HG02759 (cell line): ENCODE data around the gene ANGEL1.

Source experiments
- ATAC-seq: cut with Tn5 transposase; IDR thresholded peaks from one replicate; pipeline ENCODE4 v1.9.1; 2021; ENCODE audit warnings: mild to moderate bottlenecking, moderate library complexity; ENCODE audit not compliant: unreplicated experiment

The ANGEL1 gene, protein sequence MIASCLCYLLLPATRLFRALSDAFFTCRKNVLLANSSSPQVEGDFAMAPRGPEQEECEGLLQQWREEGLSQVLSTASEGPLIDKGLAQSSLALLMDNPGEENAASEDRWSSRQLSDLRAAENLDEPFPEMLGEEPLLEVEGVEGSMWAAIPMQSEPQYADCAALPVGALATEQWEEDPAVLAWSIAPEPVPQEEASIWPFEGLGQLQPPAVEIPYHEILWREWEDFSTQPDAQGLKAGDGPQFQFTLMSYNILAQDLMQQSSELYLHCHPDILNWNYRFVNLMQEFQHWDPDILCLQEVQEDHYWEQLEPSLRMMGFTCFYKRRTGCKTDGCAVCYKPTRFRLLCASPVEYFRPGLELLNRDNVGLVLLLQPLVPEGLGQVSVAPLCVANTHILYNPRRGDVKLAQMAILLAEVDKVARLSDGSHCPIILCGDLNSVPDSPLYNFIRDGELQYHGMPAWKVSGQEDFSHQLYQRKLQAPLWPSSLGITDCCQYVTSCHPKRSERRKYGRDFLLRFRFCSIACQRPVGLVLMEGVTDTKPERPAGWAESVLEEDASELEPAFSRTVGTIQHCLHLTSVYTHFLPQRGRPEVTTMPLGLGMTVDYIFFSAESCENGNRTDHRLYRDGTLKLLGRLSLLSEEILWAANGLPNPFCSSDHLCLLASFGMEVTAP

DNA sequence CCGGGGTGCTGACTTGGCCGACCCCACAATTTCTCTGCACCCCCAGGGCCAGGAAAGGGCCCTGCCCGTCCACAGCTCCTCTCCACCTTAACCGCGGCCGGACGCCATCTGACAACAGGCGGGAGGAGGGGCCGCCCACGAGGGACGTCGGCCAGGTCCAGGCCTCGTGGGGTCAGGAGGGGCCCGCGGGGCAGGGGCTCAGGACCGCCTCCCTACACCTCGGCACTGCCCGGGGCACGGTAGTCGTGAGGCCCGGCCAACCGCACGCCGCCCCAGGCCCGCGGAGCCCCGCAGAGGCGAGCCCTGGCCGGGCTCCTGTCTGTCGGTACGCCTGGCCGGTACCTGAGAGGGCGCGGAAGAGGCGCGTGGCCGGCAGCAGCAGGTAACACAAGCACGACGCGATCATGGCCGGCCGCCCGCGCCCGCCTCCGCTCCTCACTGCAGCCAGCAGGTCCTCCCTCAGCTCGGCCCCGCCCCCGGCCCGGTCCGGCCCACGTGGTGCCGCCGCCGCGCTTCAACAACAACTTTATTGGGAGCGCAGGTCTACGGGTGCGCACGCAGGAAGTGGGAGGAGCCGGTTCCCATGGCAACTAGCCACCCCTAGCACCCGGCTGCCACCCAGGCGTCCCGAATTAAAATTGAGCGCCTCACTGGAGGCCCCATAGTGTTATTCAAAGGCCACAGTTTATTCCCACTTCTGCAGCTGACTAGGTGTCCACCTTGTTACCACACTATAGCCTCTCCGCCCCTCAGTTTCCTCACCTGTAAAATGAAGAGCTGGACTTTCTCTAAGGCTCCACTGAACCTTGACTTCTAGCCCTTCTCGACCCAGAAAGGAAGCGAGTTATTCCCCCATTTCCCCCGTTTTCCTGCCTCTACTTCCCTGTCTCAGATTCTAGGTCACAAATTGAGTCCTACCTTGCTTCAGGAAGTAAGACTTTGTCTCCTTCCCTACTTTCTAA is at the start of gene ANGEL1:
Gene ANGEL1, minus strand, starts transcription at position 461 of the 962 bp plus-strand sequence. Its CDS starts 55 bp downstream, at position 406.
- peak; percentile 89 for ATAC-seq

DNA sequence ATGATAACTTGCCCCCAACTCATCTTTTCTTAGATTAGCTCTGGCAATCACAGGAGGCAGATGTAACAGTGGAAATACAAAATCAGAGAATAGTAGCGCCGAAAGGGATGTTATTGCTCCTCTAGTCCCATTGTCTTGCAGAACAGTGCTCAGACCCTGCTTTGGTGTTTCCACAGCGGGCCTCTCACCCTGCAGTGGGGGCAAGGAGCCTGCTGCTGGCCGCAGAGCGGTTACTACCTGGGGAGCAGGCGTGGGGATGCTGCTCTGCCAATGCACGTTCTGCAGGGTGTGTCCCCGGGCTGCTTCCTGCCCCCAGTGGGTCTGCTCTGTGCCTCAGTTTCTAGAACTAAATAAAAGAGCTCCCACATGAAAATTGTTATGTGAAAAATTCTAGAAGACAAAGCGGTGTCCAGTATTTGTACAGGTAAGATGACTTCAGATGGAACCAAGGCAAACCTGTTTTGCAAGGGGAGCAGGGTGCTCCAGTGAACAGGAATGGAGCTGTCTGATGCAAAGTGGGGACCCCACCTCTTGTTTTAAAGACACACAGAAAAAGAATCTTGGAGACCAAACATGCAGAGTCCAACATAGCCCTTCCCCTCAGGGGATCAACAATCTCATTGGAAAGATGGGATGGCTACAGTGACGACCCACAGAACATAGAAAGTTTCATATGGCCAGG is 49.0 kb upstream of the ANGEL1 start:
- ATAC-seq = no peak

GRCh38 chr14:76856769-76857168 is 44.1 kb upstream of the ANGEL1 start:
- ATAC-seq = no peak

- no peak for ATAC-seq
Observed at GRCh38 chr14:76855066-76855465, 42.4 kb upstream of the ANGEL1 start.

GRCh38 chr14:76848879-76849278 is 36.2 kb upstream of the ANGEL1 start:
- ATAC-seq = no peak

GRCh38 chr14:76846331-76847047 is 33.8 kb upstream of the ANGEL1 start:
- no peak for ATAC-seq

DNA sequence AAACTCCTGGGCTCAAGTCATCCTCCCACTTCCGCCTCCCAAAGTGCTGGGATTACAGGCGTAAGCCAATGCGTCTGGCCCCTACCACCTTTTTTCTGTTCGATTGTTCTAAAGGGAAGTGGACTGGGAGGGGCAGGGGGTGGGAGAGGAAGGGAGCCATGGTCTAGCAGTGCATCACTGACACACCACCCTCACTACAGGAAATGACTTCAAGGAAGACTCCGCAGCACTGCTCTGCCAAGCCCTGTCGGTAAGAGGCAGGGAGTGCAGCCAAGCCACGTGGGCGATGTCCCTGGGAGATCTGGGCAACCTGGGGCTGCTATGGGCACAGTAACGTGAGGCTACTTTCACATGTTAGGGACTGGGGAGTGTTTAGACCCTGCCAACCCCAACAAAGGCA is 31.5 kb upstream of the ANGEL1 start:
- ATAC-seq = no peak

DNA sequence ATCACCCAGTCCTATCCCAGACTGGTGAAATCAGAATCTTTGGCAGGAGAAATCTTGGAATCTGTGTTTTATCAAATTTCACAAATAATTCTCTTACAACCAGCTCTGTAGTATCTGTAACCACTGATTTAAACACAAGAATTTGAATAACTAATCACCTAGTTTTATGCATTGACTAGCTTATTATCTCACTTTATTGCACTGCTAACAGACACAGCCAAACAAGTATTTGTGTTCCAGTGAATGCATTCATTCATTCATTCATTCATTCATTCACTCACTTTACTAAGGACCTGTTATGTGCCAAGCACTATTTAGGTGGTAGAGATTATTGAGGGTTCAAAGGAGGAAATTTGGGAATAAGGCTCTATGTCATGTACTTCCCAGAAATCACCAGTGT is 29.7 kb upstream of the ANGEL1 start:
- no peak for ATAC-seq

DNA sequence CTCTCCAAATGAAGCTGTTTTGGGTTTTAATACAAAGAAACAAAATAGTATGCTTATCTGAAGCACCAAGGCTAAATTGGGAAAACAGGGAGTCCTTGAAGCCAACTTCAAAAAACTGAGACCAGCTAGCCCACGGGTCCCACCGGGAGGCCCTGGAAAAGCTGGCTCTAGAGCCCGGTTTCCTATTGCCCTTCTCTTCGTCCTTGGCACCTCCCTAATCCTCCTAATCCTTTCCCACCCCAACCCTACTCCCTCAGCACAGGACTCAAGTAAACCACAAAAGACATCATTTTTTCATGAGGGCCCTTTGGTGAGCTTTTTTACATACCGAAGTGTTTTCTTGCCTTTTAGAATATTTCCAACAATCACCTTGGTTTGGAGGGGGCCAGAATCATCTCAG is 24.8 kb upstream of the ANGEL1 start:
- no peak for ATAC-seq

GRCh38 chr14:76836029-76836630 is 23.4 kb upstream of the ANGEL1 start:
- ATAC-seq = no peak

DNA sequence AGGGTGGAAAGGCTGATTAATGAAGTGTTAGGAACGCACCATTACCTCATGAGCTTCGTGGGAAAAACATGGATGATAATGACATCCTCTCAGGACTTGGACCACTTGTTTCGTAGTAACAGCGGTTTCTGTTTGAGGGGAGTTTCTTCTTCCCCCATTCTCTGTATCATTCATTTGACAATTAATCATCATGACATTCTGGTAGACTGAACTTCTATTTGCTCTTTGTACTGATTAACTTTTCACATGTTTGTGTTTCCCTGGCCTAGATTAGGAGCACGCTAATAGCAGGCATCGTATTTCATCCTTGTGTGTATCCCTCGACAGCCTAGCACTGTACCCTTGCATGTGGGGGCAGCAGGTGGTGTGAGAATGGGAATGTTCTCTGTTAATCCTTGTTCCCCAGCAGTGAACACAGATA is 21.6 kb upstream of the ANGEL1 start:
- ATAC-seq = no peak

GRCh38 chr14:76833011-76833410 is 20.3 kb upstream of the ANGEL1 start:
- no peak for ATAC-seq

- no peak for ATAC-seq
Observed at GRCh38 chr14:76832503-76832988, 19.9 kb upstream of the ANGEL1 start.

- no peak for ATAC-seq
Observed at GRCh38 chr14:76830556-76830955, 17.9 kb upstream of the ANGEL1 start.

DNA sequence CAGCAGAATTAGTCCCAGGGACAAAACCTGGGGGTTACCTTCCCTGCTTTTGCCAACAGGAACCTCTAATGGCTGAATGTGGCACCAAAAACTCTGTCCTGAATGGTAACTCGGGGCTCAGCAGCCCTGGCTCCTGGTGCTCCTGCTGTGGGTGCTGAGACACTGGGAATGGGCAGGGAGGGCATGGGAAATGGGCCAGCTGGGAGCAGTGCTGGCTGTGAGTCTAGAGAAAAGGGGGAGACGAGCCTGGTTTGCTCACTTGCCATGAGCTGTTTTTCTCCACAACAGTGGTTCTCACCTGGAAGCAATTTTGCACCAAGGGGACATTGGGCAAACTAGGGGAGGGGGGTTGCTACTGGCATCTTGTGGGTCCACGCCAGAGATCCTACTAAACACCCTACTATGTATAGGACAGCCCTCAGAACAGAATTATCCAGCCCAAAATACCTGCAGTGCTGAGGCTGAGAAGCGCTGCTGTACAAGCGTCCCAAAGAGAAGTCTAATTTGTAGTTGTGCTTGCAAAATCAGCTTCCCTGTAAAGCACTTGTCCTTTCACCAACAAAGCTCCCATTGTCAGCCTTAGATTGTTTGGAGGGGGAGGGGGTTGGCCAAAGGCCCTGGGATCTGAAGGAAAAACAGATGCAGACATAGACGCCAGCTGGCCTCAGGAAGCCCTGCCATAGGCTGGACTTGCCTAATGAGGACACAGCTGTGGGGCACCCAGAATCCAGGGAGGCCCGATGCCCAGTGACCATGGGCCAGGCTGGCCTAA is 17.2 kb upstream of the ANGEL1 start:
- no peak for ATAC-seq

- ATAC-seq = no peak
Observed at GRCh38 chr14:76829013-76829365, 16.3 kb upstream of the ANGEL1 start.

DNA sequence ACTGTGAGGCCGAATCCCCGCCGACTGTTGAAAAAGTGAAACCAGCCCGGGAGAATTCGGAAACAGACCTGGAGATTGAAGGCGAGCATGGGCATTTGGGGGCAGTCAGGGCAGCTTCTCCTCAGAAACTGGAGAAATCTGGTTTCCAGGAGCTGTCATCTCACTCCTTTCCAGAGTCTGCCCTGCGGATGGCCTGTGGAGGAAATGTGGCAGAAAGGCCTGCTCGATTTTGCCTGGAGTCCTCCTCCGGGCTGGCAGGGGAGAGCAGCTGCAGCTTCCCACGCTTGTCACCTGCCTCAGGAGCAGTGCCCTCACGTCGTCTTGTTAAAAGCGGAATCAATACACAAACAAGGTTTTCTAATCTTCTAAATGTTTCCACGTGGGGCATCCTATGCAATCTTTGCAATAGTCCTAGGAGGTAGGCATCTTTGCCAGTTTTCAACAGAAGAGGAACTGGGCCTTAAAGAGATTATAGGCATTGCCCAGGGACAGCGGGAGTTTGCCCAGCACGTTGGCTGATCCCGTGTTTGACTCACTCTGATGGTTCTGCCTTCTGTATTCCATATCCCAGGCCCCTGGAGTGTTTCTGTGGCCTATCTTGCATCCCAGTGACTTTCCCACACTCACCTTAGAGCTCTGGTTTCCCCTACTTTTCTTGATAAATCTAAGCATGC is 15.8 kb upstream of the ANGEL1 start:
- no peak for ATAC-seq

DNA sequence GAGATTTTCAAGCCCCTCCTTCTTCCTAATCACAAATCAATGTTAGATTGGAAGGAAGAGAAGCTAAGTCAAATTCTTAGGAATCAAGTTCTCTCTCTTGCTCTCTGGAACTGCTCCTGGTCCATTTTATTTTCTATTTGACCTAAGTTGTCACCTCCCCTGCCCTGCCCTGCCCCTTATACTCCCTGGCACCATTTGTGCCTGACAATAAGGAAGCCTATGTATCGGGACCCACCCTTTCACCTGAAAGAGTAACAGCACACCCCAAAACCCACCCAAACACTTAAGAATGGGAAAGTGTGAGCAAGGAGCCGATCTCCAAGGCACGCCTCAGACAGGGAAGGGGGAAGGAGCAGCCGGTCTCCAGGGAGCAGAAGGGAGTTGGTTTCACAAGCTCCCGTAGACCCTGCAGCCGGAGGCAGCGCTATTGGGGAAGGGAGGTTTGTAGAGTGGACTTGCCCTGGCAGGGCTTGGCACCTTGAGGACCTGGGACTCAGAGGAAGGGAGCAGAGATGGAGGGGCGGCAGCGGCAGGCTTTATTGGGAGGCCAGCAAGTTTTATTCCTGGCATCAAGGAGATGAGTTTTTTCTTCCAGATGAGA is 15.1 kb upstream of the ANGEL1 start:
- ATAC-seq = no peak
